GM15510 (cell line): ENCODE measurements around the gene ADNP2.
A peak's percentile ranks its signal among the peaks of the same experiment; 100 is the strongest.

ENCODE experiments used
- POLR2A ChIP-seq: IDR thresholded peaks from 3 replicates; pipeline ENCODE4 v1.6.1; 2011; ENCODE audit warnings: borderline replicate concordance; ENCODE audit not compliant: insufficient read length; ENCODE audit errors: extremely low read depth

ADNP2 gene

GRCh38 chr18:80108739-80109675 lies at the start of gene ADNP2:
ADNP2 (plus strand) TSS chr18:80109262; CDS start chr18:80117543, 8,281 bp downstream.
- peak; percentile 53 for TF ChIP-seq POLR2A

- no peak for TF ChIP-seq POLR2A
These were observed 49.1 kb upstream of the ADNP2 start for GRCh38 chr18:80059945-80060344.

- TF ChIP-seq POLR2A, result no peak
These were observed 43.4 kb upstream of the ADNP2 start for GRCh38 chr18:80065705-80066104.

- no peak for TF ChIP-seq POLR2A
These were observed 41.7 kb upstream of the ADNP2 start for GRCh38 chr18:80067321-80067720.

GRCh38 chr18:80067897-80068296 lies 41.2 kb upstream of the ADNP2 start:
- no peak for TF ChIP-seq POLR2A

- TF ChIP-seq POLR2A, result no peak
These were observed 40.3 kb upstream of the ADNP2 start for GRCh38 chr18:80068571-80069272.

- TF ChIP-seq POLR2A, result no peak
These were observed 38.2 kb upstream of the ADNP2 start for GRCh38 chr18:80070825-80071224.

- TF ChIP-seq POLR2A, result no peak
These were observed 34.9 kb upstream of the ADNP2 start for GRCh38 chr18:80074183-80074582.

- TF ChIP-seq POLR2A, result no peak
These were observed 34.4 kb upstream of the ADNP2 start for GRCh38 chr18:80074697-80075096.

- TF ChIP-seq POLR2A, result no peak
These were observed 33.1 kb upstream of the ADNP2 start for GRCh38 chr18:80075940-80076339.

- TF ChIP-seq POLR2A, result no peak
These were observed 32.7 kb upstream of the ADNP2 start for GRCh38 chr18:80076379-80076778.

GRCh38 chr18:80077873-80078272 lies 31.2 kb upstream of the ADNP2 start:
- TF ChIP-seq POLR2A, result no peak

GRCh38 chr18:80086281-80086680 lies 22.8 kb upstream of the ADNP2 start:
- TF ChIP-seq POLR2A, result no peak

GRCh38 chr18:80088036-80088435 lies 21.0 kb upstream of the ADNP2 start:
- no peak for TF ChIP-seq POLR2A

GRCh38 chr18:80088823-80089222 lies 20.2 kb upstream of the ADNP2 start:
- TF ChIP-seq POLR2A, result no peak

GRCh38 chr18:80095414-80095813 lies 13.6 kb upstream of the ADNP2 start:
- no peak for TF ChIP-seq POLR2A

- TF ChIP-seq POLR2A, result no peak
These were observed 13.0 kb upstream of the ADNP2 start for GRCh38 chr18:80096032-80096565.

- TF ChIP-seq POLR2A, result no peak
These were observed 11.9 kb upstream of the ADNP2 start for GRCh38 chr18:80097201-80097600.
